Effector CD8-positive, alpha-beta T cell (primary cell): Measurements from ENCODE around the gene ARHGEF37.
"Not testable (repeated sequence)": the region's sequence is repeated elsewhere in the genome, so short reads cannot be mapped to it uniquely, and the experiment has no call there.

Experiments used
- DNase-seq: peaks from one replicate; lab custom pipeline; 2025; lab: John Stamatoyannopoulos, UW
- total RNA-seq, 4 experiments: gene quantifications; one replicate each; lab custom pipeline; 2026; lab: John Stamatoyannopoulos, UW

ARHGEF37 gene
- total RNA-seq = 0 to 1.2 (median 0.30) reads per million in 4 experiments

GRCh38 chr5:149581192-149581861, at the start of gene ARHGEF37:
TSS of gene ARHGEF37 (plus strand) at chr5:149581498. CDS start at chr5:149597770, 16,272 bp downstream.
- DNase-seq = peak; percentile 14

- no peak for DNase-seq
These were observed 48.9 kb upstream of the ARHGEF37 start for GRCh38 chr5:149532413-149532812.

GRCh38 chr5:149535787-149536186, 45.5 kb upstream of the ARHGEF37 start:
- DNase-seq = not testable (repeated sequence)

GRCh38 chr5:149537374-149537975, 43.8 kb upstream of the ARHGEF37 start:
- DNase-seq = no peak

- DNase-seq = no peak
These were observed 41.2 kb upstream of the ARHGEF37 start for GRCh38 chr5:149540089-149540488.

GRCh38 chr5:149541893-149542292, 39.4 kb upstream of the ARHGEF37 start:
- no peak for DNase-seq

GRCh38 chr5:149543361-149544027, 37.8 kb upstream of the ARHGEF37 start:
- no peak for DNase-seq

- no peak for DNase-seq
These were observed 37.3 kb upstream of the ARHGEF37 start for GRCh38 chr5:149544028-149544420.

GRCh38 chr5:149545327-149545726, 36.0 kb upstream of the ARHGEF37 start:
- no peak for DNase-seq

GRCh38 chr5:149546974-149547373, 34.3 kb upstream of the ARHGEF37 start:
- no peak for DNase-seq

- DNase-seq = peak; percentile 13
These were observed 31.6 kb upstream of the ARHGEF37 start for GRCh38 chr5:149549461-149550267.

GRCh38 chr5:149550268-149550583, 31.1 kb upstream of the ARHGEF37 start:
- DNase-seq = no peak

GRCh38 chr5:149550594-149551226, 30.6 kb upstream of the ARHGEF37 start:
- no peak for DNase-seq

- DNase-seq = peak; percentile 97
These were observed 29.9 kb upstream of the ARHGEF37 start, which contains the start of gene CSNK1A1 for GRCh38 chr5:149551227-149552037. TSS of gene CSNK1A1 (minus strand) at chr5:149551439. CDS start at chr5:149550964, 475 bp downstream.

- no peak for DNase-seq
These were observed 29.2 kb upstream of the ARHGEF37 start for GRCh38 chr5:149552038-149552494.

- no peak for DNase-seq
These were observed 28.6 kb upstream of the ARHGEF37 start for GRCh38 chr5:149552553-149553160.

- no peak for DNase-seq
These were observed 21.6 kb upstream of the ARHGEF37 start for GRCh38 chr5:149559706-149560105.

- DNase-seq = no peak
These were observed 19.4 kb upstream of the ARHGEF37 start for GRCh38 chr5:149561848-149562247.

GRCh38 chr5:149563466-149563865, 17.8 kb upstream of the ARHGEF37 start:
- DNase-seq = no peak

GRCh38 chr5:149564542-149565140, 16.7 kb upstream of the ARHGEF37 start:
- DNase-seq = not testable (repeated sequence)
